ENCODE data around the gene ACSL3. TPM values are rescaled to one million over a fixed set of nuclear protein-coding genes. Genes with fewer than 3 reads are reported as not detected.

The ACSL3 gene
- total RNA-seq, 1 donor from 2014 or later, result 91.5 TPM

DNA sequence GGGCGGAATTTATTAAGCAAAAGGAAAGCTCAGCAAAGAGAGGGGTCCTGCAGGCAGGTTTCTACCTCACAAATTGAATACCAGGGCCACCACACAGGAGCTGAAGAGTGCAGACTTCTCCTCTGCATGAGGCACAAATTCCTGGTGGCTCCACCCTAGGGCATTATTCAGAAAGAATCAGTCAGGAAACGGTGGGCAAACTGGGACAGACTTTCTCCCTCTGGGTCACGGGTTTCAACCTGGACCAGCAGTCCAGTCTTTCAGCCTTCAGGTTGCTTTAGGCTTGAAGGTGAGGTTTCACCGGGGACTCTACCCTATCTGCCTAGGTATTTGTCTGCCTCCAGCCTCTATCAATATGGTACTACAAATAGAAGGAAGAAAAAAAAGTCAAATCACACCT, 41.8 kb downstream of the ACSL3 start:
- H3K27ac ChIP-seq, result no peak overlapping the region
- intact Hi-C loops (cut with DNase I), result loop anchor here (10.0 kb wide), 1 partner anchor 198 kb away; no protein-coding TSS in a partner anchor
- H3K4me1 ChIP-seq, result peaks cover 36% of the 10 kb centered on the region

DNA sequence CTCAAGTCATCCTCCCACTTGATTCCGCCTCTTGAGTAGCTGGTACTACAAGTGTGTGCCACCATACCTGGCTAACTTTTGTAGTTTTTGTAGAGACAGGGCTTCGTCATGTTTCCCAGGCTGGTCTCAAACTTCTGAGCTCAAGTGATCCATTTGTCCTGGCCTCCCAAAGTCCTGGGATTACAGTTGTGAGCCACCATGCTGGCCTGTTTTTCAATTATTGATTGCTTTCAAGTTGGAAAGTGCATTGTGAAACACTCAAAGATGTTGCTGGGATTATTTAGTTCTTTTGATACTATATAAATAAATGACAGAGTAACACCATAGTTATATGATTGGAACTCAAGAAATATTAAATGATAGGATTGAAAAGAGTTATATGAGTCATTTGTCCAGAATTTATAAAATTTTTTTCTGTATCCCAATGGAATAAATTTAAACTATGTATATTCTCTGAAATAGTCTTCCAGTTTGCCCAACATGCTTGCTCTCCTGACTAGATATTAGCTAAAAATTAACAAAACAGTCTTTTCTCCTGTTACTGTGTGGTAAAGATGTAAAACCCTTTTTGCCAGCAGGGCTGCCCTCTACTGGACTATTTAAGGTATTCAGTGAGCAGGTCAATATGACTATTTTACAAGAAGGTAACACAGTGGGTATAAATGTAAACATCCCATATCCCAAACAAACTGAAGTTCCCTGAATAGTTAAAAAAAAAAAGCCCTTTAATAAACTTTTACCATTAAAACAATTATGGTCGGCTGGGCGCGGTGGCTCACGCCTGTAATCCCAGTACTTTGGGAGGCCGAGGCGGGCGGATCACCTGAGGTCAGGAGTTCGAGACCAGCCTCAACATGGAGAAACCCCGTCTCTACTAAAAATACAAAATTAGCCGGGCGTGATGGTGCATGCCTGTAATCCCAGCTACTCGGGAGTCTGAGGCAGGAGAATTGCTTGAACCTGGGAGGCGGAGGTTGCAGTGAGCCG, 42.7 kb downstream of the ACSL3 start:
- H3K4me3 ChIP-seq, result no peak overlapping the region
- peaks cover 6% of the 10 kb centered on the region for H3K36me3 ChIP-seq
- TF ChIP-seq, protein P1, sequence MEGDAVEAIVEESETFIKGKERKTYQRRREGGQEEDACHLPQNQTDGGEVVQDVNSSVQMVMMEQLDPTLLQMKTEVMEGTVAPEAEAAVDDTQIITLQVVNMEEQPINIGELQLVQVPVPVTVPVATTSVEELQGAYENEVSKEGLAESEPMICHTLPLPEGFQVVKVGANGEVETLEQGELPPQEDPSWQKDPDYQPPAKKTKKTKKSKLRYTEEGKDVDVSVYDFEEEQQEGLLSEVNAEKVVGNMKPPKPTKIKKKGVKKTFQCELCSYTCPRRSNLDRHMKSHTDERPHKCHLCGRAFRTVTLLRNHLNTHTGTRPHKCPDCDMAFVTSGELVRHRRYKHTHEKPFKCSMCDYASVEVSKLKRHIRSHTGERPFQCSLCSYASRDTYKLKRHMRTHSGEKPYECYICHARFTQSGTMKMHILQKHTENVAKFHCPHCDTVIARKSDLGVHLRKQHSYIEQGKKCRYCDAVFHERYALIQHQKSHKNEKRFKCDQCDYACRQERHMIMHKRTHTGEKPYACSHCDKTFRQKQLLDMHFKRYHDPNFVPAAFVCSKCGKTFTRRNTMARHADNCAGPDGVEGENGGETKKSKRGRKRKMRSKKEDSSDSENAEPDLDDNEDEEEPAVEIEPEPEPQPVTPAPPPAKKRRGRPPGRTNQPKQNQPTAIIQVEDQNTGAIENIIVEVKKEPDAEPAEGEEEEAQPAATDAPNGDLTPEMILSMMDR (IDR thresholded peaks at IDR 0.05), result peak; percentile 70
- no peaks in the 10 kb centered on the region for H3K9me3 ChIP-seq
- no peaks in the 10 kb centered on the region for H3K27me3 ChIP-seq
- ATAC-seq (peak; percentile 87), DNase-seq (no peak)
- H3K4me1 ChIP-seq, result peaks cover 33% of the 10 kb centered on the region
- H3K27ac ChIP-seq, result no peak overlapping the region
- intact Hi-C loops (cut with DNase I), result loop anchor here (10.0 kb wide), 1 partner anchor 199 kb away; no protein-coding TSS in a partner anchor

More for the DNA sequence above, 41.8 kb downstream of the ACSL3 start:
- no peak for DNase-seq
- Histone ChIP-seq H3K9me3 (no peaks in the 10 kb centered on the region), H3K27me3 (no peaks in the 10 kb centered on the region), H3K36me3 (peaks cover 6% of the 10 kb centered on the region), H3K4me3 (no peak overlapping the region)
- TF ChIP-seq, protein P1 (IDR thresholded peaks at IDR 0.05), result no peak
- ATAC-seq, result no peak

DNA sequence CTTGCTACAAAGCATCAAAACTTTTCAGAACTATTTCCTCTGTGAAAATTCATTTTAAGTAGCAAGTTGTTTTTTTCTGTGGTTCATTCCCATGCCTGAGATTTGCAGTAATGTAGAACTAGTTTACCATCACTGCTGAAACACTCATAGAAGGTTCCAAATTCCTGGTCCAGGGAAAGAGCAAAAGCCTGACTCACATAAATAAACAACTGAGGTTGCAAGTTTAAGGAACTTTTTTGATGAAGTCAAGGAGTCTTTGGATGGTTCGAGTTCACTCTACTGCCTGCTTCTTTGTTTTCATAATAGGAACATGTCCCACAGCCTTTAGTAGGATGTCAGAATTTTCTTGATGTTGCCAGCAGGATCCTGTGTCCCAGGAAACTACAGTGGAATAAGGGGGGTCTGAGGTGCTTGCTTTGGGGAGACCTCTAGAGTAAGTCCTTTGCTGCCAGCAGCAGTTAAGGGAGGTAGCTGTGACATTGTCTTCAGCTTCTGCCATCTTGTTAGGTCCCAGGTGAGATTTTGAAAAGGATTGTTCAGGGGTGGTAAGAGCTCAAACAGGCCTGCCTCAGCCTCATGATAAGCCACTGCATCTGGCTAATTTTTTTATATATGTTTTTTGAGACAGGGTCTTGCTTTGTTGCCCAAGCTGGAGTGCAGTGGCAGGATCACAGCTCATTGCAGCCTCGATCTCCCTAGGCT, 43.9 kb downstream of the ACSL3 start:
- intact Hi-C loops (cut with DNase I), result loop anchor here (10.0 kb wide), 1 partner anchor 200 kb away; no protein-coding TSS in a partner anchor
- Histone ChIP-seq H3K9me3 (no peaks in the 10 kb centered on the region), H3K27ac (no peak overlapping the region), H3K36me3 (peaks cover 17% of the 10 kb centered on the region), H3K27me3 (no peaks in the 10 kb centered on the region), H3K4me3 (no peak overlapping the region), H3K4me1 (peaks cover 26% of the 10 kb centered on the region)
- TF ChIP-seq, protein P1 (IDR thresholded peaks at IDR 0.05), result no peak
- DNase-seq (no peak), ATAC-seq (peak; percentile 21)

DNA sequence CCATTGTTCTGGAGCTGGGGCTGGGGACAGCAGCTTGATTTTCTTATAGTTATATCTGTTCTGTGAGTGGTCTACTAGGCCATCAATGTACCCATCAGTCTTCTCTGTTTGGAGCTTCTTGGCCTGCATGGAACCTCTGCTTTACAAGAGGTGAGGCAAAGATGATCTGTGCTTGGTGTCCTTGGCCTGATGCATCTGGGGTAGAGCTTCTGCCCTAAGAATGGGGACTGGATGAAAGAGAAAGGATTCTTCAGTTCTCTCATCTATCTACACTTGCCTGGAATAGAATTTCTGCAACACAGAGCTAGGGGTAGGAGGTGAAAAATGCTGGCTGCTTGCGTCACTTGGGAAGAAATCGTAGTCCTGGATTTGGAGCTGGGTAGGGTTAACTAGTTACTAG, 46.2 kb downstream of the ACSL3 start:
- H3K9me3 ChIP-seq, result no peaks in the 10 kb centered on the region
- H3K36me3 ChIP-seq, result peaks cover 18% of the 10 kb centered on the region
- no peak overlapping the region for H3K27ac ChIP-seq
- no peak for ATAC-seq
- DNase-seq, result no peak
- no peak overlapping the region for H3K4me3 ChIP-seq
- H3K4me1 ChIP-seq, result peaks cover 26% of the 10 kb centered on the region
- TF ChIP-seq, protein P1 (IDR thresholded peaks at IDR 0.05), result no peak
- intact Hi-C loops (cut with DNase I), result loop anchor here (10.0 kb wide), 1 partner anchor 202 kb away; no protein-coding TSS in a partner anchor
- no peaks in the 10 kb centered on the region for H3K27me3 ChIP-seq

DNA sequence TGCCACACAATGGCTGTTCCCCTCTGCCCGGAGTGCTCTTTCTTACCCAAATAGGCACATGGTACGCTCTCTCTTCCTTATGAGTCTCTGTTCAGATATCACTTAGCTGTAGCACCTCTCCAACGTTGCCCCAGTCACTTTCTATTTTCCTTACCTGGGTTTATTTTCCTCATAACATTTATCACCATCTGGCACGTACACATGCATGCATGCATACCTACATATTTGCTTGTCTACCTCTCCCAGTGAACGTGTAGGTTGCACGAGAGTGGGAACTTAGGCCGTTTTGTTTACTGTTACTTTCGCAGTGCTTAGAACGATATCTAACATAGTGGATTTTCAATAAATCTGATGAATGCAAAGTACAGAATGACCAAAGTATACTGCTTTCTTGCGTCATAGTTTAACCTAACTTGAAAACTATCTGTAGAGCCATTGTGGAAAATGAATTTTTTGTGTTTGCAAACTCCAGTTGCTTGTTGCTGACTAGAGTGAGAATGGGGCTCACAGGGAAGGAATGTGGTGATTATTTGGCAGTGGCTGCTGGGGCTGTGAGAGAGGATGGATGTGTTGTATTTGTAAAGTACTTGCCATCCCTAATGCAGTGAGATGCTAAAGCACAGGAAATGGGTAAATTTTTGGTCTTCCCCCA, 47.1 kb downstream of the ACSL3 start:
- Histone ChIP-seq H3K27ac (no peak overlapping the region), H3K27me3 (no peaks in the 10 kb centered on the region), H3K36me3 (peaks cover 18% of the 10 kb centered on the region), H3K9me3 (no peaks in the 10 kb centered on the region), H3K4me3 (no peak overlapping the region), H3K4me1 (peaks cover 31% of the 10 kb centered on the region)
- TF ChIP-seq, protein P1 (IDR thresholded peaks at IDR 0.05), result no peak
- DNase-seq (no peak), ATAC-seq (no peak)
- intact Hi-C loops (cut with DNase I), result loop anchor here (10.0 kb wide), 1 partner anchor 203 kb away; no protein-coding TSS in a partner anchor

All from upper lobe of right lung (tissue), 1 donor.